A549 (cell line): ENCODE data around the gene OBSL1.

ENCODE experiments used
- BHLHE40 ChIP-seq: IDR thresholded peaks from 2 replicates; pipeline ENCODE4 v1.6.1; 2012; ENCODE audit warnings: low read depth, low read length, inconsistent platforms
- HEYL ChIP-seq: fragments of 250-450 bp; sonication (Bioruptor Pico); IDR thresholded peaks from 2 replicates; pipeline ENCODE4 v1.8.0; 2021; ENCODE audit warnings: mild to moderate bottlenecking, moderate library complexity
- HOXB13 ChIP-seq: fragments of 250-450 bp; sonication (Bioruptor Pico); IDR thresholded peaks from 2 replicates; pipeline ENCODE4 v1.5.0; 2020; ENCODE audit warnings: low read depth, mild to moderate bottlenecking, moderate library complexity
- MAFK ChIP-seq: fragments of 450-650 bp; IDR thresholded peaks from 2 replicates; pipeline ENCODE4 v1.6.1; 2014; ENCODE audit not compliant: partially characterized antibody
- POLR2A ChIP-seq: IDR thresholded peaks from 2 replicates; pipeline ENCODE4 v1.6.1; 2012; ENCODE audit warnings: mild to moderate bottlenecking, low read length
- POLR2AphosphoS2 ChIP-seq: conservative IDR thresholded peaks from 2 replicates; pipeline ENCODE4 v1.6.1; 2012; ENCODE audit warnings: low read length, improper control_type of control experiment, inconsistent platforms
- RAD21 ChIP-seq, 2 experiments: fragments of >200 bp in 1 of 2; sonication (Bioruptor Twin) in 1 of 2; formaldehyde crosslinking in 1 of 2; IDR thresholded peaks in 1 of 2; conservative IDR thresholded peaks in 1 of 2; 2 replicates in 1 of 2; 3 replicates in 1 of 2; pipeline ENCODE4 v1.6.1; 2012 to 2018; ENCODE audit warnings: inconsistent platforms in 1 of 2
- TFCP2L1 ChIP-seq: fragments of 250-450 bp; sonication (Bioruptor Pico); IDR thresholded peaks from 2 replicates; pipeline ENCODE4 v1.5.0; 2021; ENCODE audit warnings: mild to moderate bottlenecking
- ZFP36 ChIP-seq: fragments of 450-650 bp; IDR thresholded peaks from 2 replicates; pipeline ENCODE4 v1.6.1; 2014; ENCODE audit warnings: borderline replicate concordance; ENCODE audit not compliant: partially characterized antibody
- TF ChIP-seq, protein P1 (sequence below): fragments of 150-350 bp; IDR thresholded peaks from 2 replicates; pipeline ENCODE4 v1.6.1; 2014; ENCODE audit warnings: low read depth, mild to moderate bottlenecking, low read length
- TF ChIP-seq, protein P2 (sequence below): fragments of >200 bp; sonication (Bioruptor Twin); formaldehyde crosslinking; IDR thresholded peaks from 3 replicates; pipeline ENCODE4 v1.5.1; 2016
- TF ChIP-seq, protein P3 (sequence below): fragments of >200 bp; sonication (Bioruptor Twin); formaldehyde crosslinking; IDR thresholded peaks from 3 replicates; pipeline ENCODE4 v1.6.1; 2016
- TF ChIP-seq, protein P4 (sequence below): IDR thresholded peaks from 2 replicates; pipeline ENCODE4 v1.6.1; 2012
- TF ChIP-seq, protein P5 (sequence below): fragments of 200-600 bp; sonication (generic); IDR thresholded peaks from 2 replicates; pipeline ENCODE4 v1.6.1; 2016; ENCODE audit warnings: antibody characterized with exemption, mild to moderate bottlenecking, moderate library complexity

DNA sequence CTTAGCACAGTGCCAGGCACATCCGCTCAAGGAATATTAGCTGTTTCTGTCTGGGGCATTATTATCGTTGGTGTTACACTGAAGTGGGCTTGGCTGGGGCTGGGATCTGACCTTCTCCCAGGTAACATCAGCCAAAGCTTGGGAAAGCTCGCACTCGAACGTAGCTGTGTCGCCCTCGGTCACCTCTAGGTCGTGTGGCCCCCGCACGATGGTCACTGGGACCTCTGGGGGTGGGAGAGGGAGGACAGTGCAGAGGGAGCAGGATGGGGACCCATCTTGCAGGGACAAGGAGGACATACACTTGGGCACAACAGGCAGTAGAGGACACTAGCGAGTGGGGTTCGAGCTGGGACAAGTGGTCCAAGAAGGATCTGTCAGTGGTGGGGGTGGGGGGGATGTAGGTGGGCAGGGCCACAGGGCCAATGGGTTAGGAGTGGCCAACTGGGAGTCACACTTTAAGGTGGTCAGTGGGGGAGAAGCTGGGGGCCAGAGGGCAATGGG is 17.8 kb downstream of the OBSL1 start:
- no peak for TF ChIP-seq RAD21 (conservative IDR thresholded peaks at IDR 0.05 in 1 of 2, IDR thresholded peaks at IDR 0.05 in 1 of 2)
- no peak for TF ChIP-seq HOXB13
- TF ChIP-seq MAFK = no peak
- TF ChIP-seq POLR2AphosphoS2 = no peak
- TF ChIP-seq POLR2A = no peak
- TF ChIP-seq TFCP2L1 (CRISPR knock-in tag) = no peak
- TF ChIP-seq, protein P1, sequence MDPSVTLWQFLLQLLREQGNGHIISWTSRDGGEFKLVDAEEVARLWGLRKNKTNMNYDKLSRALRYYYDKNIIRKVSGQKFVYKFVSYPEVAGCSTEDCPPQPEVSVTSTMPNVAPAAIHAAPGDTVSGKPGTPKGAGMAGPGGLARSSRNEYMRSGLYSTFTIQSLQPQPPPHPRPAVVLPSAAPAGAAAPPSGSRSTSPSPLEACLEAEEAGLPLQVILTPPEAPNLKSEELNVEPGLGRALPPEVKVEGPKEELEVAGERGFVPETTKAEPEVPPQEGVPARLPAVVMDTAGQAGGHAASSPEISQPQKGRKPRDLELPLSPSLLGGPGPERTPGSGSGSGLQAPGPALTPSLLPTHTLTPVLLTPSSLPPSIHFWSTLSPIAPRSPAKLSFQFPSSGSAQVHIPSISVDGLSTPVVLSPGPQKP = no peak
- no peak for TF ChIP-seq ZFP36
- no peak for TF ChIP-seq BHLHE40
- TF ChIP-seq, protein P2, sequence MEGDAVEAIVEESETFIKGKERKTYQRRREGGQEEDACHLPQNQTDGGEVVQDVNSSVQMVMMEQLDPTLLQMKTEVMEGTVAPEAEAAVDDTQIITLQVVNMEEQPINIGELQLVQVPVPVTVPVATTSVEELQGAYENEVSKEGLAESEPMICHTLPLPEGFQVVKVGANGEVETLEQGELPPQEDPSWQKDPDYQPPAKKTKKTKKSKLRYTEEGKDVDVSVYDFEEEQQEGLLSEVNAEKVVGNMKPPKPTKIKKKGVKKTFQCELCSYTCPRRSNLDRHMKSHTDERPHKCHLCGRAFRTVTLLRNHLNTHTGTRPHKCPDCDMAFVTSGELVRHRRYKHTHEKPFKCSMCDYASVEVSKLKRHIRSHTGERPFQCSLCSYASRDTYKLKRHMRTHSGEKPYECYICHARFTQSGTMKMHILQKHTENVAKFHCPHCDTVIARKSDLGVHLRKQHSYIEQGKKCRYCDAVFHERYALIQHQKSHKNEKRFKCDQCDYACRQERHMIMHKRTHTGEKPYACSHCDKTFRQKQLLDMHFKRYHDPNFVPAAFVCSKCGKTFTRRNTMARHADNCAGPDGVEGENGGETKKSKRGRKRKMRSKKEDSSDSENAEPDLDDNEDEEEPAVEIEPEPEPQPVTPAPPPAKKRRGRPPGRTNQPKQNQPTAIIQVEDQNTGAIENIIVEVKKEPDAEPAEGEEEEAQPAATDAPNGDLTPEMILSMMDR = no peak
- TF ChIP-seq, protein P3, sequence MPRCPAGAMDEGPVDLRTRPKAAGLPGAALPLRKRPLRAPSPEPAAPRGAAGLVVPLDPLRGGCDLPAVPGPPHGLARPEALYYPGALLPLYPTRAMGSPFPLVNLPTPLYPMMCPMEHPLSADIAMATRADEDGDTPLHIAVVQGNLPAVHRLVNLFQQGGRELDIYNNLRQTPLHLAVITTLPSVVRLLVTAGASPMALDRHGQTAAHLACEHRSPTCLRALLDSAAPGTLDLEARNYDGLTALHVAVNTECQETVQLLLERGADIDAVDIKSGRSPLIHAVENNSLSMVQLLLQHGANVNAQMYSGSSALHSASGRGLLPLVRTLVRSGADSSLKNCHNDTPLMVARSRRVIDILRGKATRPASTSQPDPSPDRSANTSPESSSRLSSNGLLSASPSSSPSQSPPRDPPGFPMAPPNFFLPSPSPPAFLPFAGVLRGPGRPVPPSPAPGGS = no peak
- TF ChIP-seq HEYL (CRISPR knock-in tag) = no peak
- TF ChIP-seq, protein P4, sequence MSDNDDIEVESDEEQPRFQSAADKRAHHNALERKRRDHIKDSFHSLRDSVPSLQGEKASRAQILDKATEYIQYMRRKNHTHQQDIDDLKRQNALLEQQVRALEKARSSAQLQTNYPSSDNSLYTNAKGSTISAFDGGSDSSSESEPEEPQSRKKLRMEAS = no peak
- TF ChIP-seq, protein P5, sequence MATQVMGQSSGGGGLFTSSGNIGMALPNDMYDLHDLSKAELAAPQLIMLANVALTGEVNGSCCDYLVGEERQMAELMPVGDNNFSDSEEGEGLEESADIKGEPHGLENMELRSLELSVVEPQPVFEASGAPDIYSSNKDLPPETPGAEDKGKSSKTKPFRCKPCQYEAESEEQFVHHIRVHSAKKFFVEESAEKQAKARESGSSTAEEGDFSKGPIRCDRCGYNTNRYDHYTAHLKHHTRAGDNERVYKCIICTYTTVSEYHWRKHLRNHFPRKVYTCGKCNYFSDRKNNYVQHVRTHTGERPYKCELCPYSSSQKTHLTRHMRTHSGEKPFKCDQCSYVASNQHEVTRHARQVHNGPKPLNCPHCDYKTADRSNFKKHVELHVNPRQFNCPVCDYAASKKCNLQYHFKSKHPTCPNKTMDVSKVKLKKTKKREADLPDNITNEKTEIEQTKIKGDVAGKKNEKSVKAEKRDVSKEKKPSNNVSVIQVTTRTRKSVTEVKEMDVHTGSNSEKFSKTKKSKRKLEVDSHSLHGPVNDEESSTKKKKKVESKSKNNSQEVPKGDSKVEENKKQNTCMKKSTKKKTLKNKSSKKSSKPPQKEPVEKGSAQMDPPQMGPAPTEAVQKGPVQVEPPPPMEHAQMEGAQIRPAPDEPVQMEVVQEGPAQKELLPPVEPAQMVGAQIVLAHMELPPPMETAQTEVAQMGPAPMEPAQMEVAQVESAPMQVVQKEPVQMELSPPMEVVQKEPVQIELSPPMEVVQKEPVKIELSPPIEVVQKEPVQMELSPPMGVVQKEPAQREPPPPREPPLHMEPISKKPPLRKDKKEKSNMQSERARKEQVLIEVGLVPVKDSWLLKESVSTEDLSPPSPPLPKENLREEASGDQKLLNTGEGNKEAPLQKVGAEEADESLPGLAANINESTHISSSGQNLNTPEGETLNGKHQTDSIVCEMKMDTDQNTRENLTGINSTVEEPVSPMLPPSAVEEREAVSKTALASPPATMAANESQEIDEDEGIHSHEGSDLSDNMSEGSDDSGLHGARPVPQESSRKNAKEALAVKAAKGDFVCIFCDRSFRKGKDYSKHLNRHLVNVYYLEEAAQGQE = no peak
